UCSD-AML1 (cell line): ENCODE measurements around the gene RPS3.

Experiments
- DNase-seq: peaks from one replicate; lab custom pipeline; 2025; ENCODE audit not compliant: unreplicated experiment; lab: John Stamatoyannopoulos, UW

RPS3 gene

GRCh38 chr11:75413864-75414263 is 14.5 kb downstream of the RPS3 start:
- no peak for DNase-seq

- DNase-seq = no peak
These were observed 21.1 kb downstream of the RPS3 start for GRCh38 chr11:75420224-75421034.

GRCh38 chr11:75421035-75421602 is 21.8 kb downstream of the RPS3 start:
- DNase-seq = no peak

- DNase-seq = no peak
These were observed 22.6 kb downstream of the RPS3 start for GRCh38 chr11:75421902-75422247.

- DNase-seq = no peak
These were observed 23.2 kb downstream of the RPS3 start for GRCh38 chr11:75422248-75423231.

GRCh38 chr11:75423721-75424120 is 24.4 kb downstream of the RPS3 start:
- no peak for DNase-seq

- no peak for DNase-seq
These were observed 25.1 kb downstream of the RPS3 start for GRCh38 chr11:75424396-75424795.

GRCh38 chr11:75425422-75425821 is 26.1 kb downstream of the RPS3 start:
- no peak for DNase-seq

GRCh38 chr11:75426720-75427086 is 27.4 kb downstream of the RPS3 start:
- DNase-seq = no peak

- no peak for DNase-seq
These were observed 27.9 kb downstream of the RPS3 start for GRCh38 chr11:75427181-75427580.

- DNase-seq = no peak
These were observed 29.0 kb downstream of the RPS3 start for GRCh38 chr11:75428281-75428724.

- DNase-seq = no peak
These were observed 29.8 kb downstream of the RPS3 start for GRCh38 chr11:75428989-75429640.

GRCh38 chr11:75429641-75429901 is 30.3 kb downstream of the RPS3 start:
- DNase-seq = no peak

GRCh38 chr11:75429902-75430713 is 30.8 kb downstream of the RPS3 start:
- DNase-seq = peak; percentile 76

GRCh38 chr11:75430714-75431532 is 31.6 kb downstream of the RPS3 start:
- no peak for DNase-seq

GRCh38 chr11:75431533-75432525 is 32.5 kb downstream of the RPS3 start:
- DNase-seq = no peak

GRCh38 chr11:75432911-75433321 is 33.6 kb downstream of the RPS3 start, which contains the start of gene KLHL35:
Gene KLHL35 (minus strand): TSS chr11:75433203. CDS start chr11:75430629, 2,574 bp downstream.
- no peak for DNase-seq

- DNase-seq = no peak
These were observed 34.1 kb downstream of the RPS3 start for GRCh38 chr11:75433443-75433842.
